Activated B cell treated with CpG ODN at 0.5 μM for 24 hours (primary cell): Measurements from ENCODE around the gene OR12D3. TPM values are rescaled to one million over a fixed set of nuclear protein-coding genes. Genes with fewer than 3 reads are reported as not detected.
"Not testable (repeated sequence)": the region's sequence is repeated elsewhere in the genome, so short reads cannot be mapped to it uniquely, and the experiment has no call there.

Source experiments
- ATAC-seq: fragments of 200-7000 bp; cut with Tn5 transposase; one replicate; pipeline ENCODE4 v1.10.0; 2021; ENCODE audit warnings: low read depth, mild to moderate bottlenecking, moderate library complexity
- CTCF ChIA-PET: fragments of 350-600 bp; sonication (Branson Sonifier 250); formaldehyde crosslinking; loops from one replicate; lab custom pipeline; 2021; ENCODE audit warnings: antibody characterized with exemption; lab: Charles Lee
- POLR2A ChIA-PET: fragments of 350-600 bp; sonication (Branson Sonifier 250); formaldehyde crosslinking; loops from one replicate; lab custom pipeline; 2021; ENCODE audit warnings: antibody characterized with exemption; lab: Charles Lee
- DNase-seq: peaks from one replicate; pipeline ENCODE4 v3.0.0; 2022
- H3K27ac Mint-ChIP-seq: one replicate; pipeline ENCODE4 v1.8.0; 2020; ENCODE audit warnings: mixed read lengths
- H3K27me3 Mint-ChIP-seq: one replicate; pipeline ENCODE4 v1.8.0; 2021; ENCODE audit warnings: mixed read lengths
- H3K36me3 Mint-ChIP-seq: one replicate; pipeline ENCODE4 v1.8.0; 2021; ENCODE audit warnings: low read depth, mixed read lengths
- H3K4me1 Mint-ChIP-seq: one replicate; pipeline ENCODE4 v1.8.0; 2021; ENCODE audit warnings: mixed read lengths
- H3K4me3 Mint-ChIP-seq: one replicate; pipeline ENCODE4 v1.8.0; 2020; ENCODE audit warnings: mild to moderate bottlenecking, mixed read lengths
- H3K9me3 Mint-ChIP-seq: one replicate; pipeline ENCODE4 v1.8.0; 2020; ENCODE audit warnings: mixed read lengths
- CTCF ChIP-seq: fragments of 200-600 bp; IDR thresholded peaks from one replicate; pipeline ENCODE4 v1.8.0; 2022; ENCODE audit warnings: antibody characterized with exemption, mild to moderate bottlenecking
- intact Hi-C: fragments of 100-400 bp; cut with micrococcal nuclease; formaldehyde crosslinking; loops from one replicate; pipeline ENCODE4 v1.15.1; 2024
- total RNA-seq: library from RNA; stranded (reverse); gene quantifications from 2 replicates; pipeline ENCODE4 v1.2.3, GENCODE V29; 2022

OR12D3 gene
- total RNA-seq, 1 donor from 2014 or later: not detected

- Mint-ChIP-seq H3K27me3 (peaks cover 18% of the 10 kb centered on the region), H3K27ac (no peak within 1 kb of the TSS), H3K4me3 (no peak within 1 kb of the TSS), H3K4me1 (no peaks in the 10 kb centered on the region), H3K9me3 (peaks cover 2% of the 10 kb centered on the region), H3K36me3 (no peaks in the 10 kb centered on the region)
- TF ChIP-seq CTCF: no peak
- ChIA-PET CTCF (no interaction called here), POLR2A (no interaction called here)
- DNase-seq (no peak), ATAC-seq (no peak)
- intact Hi-C loops: no loop called here
Measured at GRCh38 chr6:29368765-29369164, 6.3 kb downstream of the OR12D3 start, which contains the start of gene OR5V1. Gene OR5V1, minus strand, starts transcription at chr6:29368865. Its CDS starts 12,670 bp downstream, at chr6:29356195.

- CTCF ChIA-PET: no interaction called here
- H3K27ac Mint-ChIP-seq: no peak overlapping the region
- no peaks in the 10 kb centered on the region for H3K36me3 Mint-ChIP-seq
- no peak for ATAC-seq
- peaks cover 25% of the 10 kb centered on the region for H3K27me3 Mint-ChIP-seq
- no peak overlapping the region for H3K4me3 Mint-ChIP-seq
- TF ChIP-seq CTCF: no peak
- no peaks in the 10 kb centered on the region for H3K4me1 Mint-ChIP-seq
- intact Hi-C loops: no loop called here
- peaks cover 8% of the 10 kb centered on the region for H3K9me3 Mint-ChIP-seq
- POLR2A ChIA-PET: no interaction called here
- no peak for DNase-seq
Measured at GRCh38 chr6:29355603-29356002, 19.5 kb downstream of the OR12D3 start.

GRCh38 chr6:29354980-29355379 is 20.1 kb downstream of the OR12D3 start:
- CTCF ChIA-PET: no interaction called here
- no peak for TF ChIP-seq CTCF
- H3K4me1 Mint-ChIP-seq: no peaks in the 10 kb centered on the region
- DNase-seq (no peak), ATAC-seq (no peak)
- H3K36me3 Mint-ChIP-seq: no peaks in the 10 kb centered on the region
- POLR2A ChIA-PET: no interaction called here
- peaks cover 10% of the 10 kb centered on the region for H3K9me3 Mint-ChIP-seq
- H3K4me3 Mint-ChIP-seq: no peak overlapping the region
- intact Hi-C loops: no loop called here
- peaks cover 22% of the 10 kb centered on the region for H3K27me3 Mint-ChIP-seq
- H3K27ac Mint-ChIP-seq: no peak overlapping the region

GRCh38 chr6:29349348-29349747 is 25.7 kb downstream of the OR12D3 start:
- POLR2A ChIA-PET, ATAC-seq, intact Hi-C loops, DNase-seq, H3K36me3 Mint-ChIP-seq, H3K4me3 Mint-ChIP-seq, H3K4me1 Mint-ChIP-seq, CTCF ChIA-PET, H3K27ac Mint-ChIP-seq: not testable (repeated sequence)
- Mint-ChIP-seq H3K27me3 (peaks cover 18% of the 10 kb centered on the region), H3K9me3 (peaks cover 13% of the 10 kb centered on the region)

GRCh38 chr6:29345380-29345779 is 29.7 kb downstream of the OR12D3 start:
- intact Hi-C loops: no loop called here
- ChIA-PET CTCF (no interaction called here), POLR2A (no interaction called here)
- no peak for ATAC-seq
- Mint-ChIP-seq H3K27ac (no peak overlapping the region), H3K27me3 (peaks cover 11% of the 10 kb centered on the region), H3K4me1 (no peaks in the 10 kb centered on the region), H3K9me3 (peaks cover 5% of the 10 kb centered on the region), H3K4me3 (no peak overlapping the region), H3K36me3 (no peaks in the 10 kb centered on the region)
- no peak for DNase-seq
- TF ChIP-seq CTCF: no peak

- Mint-ChIP-seq H3K36me3 (no peaks in the 10 kb centered on the region), H3K4me1 (no peaks in the 10 kb centered on the region), H3K27ac (no peak overlapping the region), H3K27me3 (peaks cover 21% of the 10 kb centered on the region), H3K4me3 (no peak overlapping the region), H3K9me3 (no peaks in the 10 kb centered on the region)
- no peak for TF ChIP-seq CTCF
- DNase-seq (no peak), ATAC-seq (no peak)
- intact Hi-C loops: no loop called here
- ChIA-PET CTCF (no interaction called here), POLR2A (no interaction called here)
Measured at GRCh38 chr6:29336269-29336668, 38.8 kb downstream of the OR12D3 start.
